ES-I3 (cell line): ENCODE results near the gene TMEM191C.
A peak's percentile ranks its signal among the peaks of the same experiment; 100 is the strongest.
"Not testable (repeated sequence)": the region's sequence is repeated elsewhere in the genome, so short reads cannot be mapped to it uniquely, and the experiment has no call there.

Experiments
- H3K36me3 ChIP-seq: 2 replicates; pipeline ENCODE4 v1.6.1; 2013; ENCODE audit warnings: mild to moderate bottlenecking, low read length, control low read depth, moderate library complexity; ENCODE audit not compliant: insufficient read depth
- H3K4me1 ChIP-seq: 2 replicates; pipeline ENCODE4 v1.6.1; 2013; ENCODE audit warnings: mild to moderate bottlenecking, control low read depth, low read length; ENCODE audit not compliant: insufficient read depth
- H3K9ac ChIP-seq: 2 replicates; pipeline ENCODE4 v1.6.1; 2013; ENCODE audit warnings: low read depth, mild to moderate bottlenecking, low read length, moderate library complexity
- H3K9me3 ChIP-seq: 2 replicates; pipeline ENCODE4 v1.6.1; 2013; ENCODE audit warnings: mild to moderate bottlenecking, low read length, moderate library complexity; ENCODE audit not compliant: control insufficient read depth, insufficient read depth

Gene TMEM191C

GRCh38 chr22:21467337-21468193 is at the start of gene TMEM191C:
TSS of gene TMEM191C (plus strand) at chr22:21467387. CDS start at chr22:21467460, 73 bp downstream.
- not testable (repeated sequence) for H3K9me3 ChIP-seq, H3K4me1 ChIP-seq, H3K36me3 ChIP-seq
- H3K9ac ChIP-seq: peak within 1 kb of the TSS; percentile 33; the same call in 1 of the 2 replicates

GRCh38 chr22:21417853-21418252 is 49.3 kb upstream of the TMEM191C start:
- not testable (repeated sequence) for H3K36me3 ChIP-seq, H3K4me1 ChIP-seq, H3K9me3 ChIP-seq
- H3K9ac ChIP-seq: peak overlapping the region; percentile 36; the same call in 1 of the 2 replicates

GRCh38 chr22:21418974-21419638 is 48.1 kb upstream of the TMEM191C start:
- H3K9ac ChIP-seq, H3K36me3 ChIP-seq, H3K4me1 ChIP-seq, H3K9me3 ChIP-seq: not testable (repeated sequence)

- H3K9me3 ChIP-seq, H3K36me3 ChIP-seq, H3K4me1 ChIP-seq, H3K9ac ChIP-seq: not testable (repeated sequence)
Observed at GRCh38 chr22:21420180-21420763, 46.9 kb upstream of the TMEM191C start.

- not testable (repeated sequence) for H3K9ac ChIP-seq, H3K9me3 ChIP-seq, H3K36me3 ChIP-seq, H3K4me1 ChIP-seq
Observed at GRCh38 chr22:21424084-21424709, 43.0 kb upstream of the TMEM191C start.

GRCh38 chr22:21434378-21435233 is 32.6 kb upstream of the TMEM191C start:
- H3K9me3 ChIP-seq, H3K4me1 ChIP-seq, H3K36me3 ChIP-seq, H3K9ac ChIP-seq: not testable (repeated sequence)

- H3K9me3 ChIP-seq, H3K9ac ChIP-seq, H3K4me1 ChIP-seq, H3K36me3 ChIP-seq: not testable (repeated sequence)
Observed at GRCh38 chr22:21435998-21436810, 31.0 kb upstream of the TMEM191C start.

GRCh38 chr22:21438013-21438412 is 29.2 kb upstream of the TMEM191C start:
- H3K9ac ChIP-seq, H3K4me1 ChIP-seq, H3K9me3 ChIP-seq, H3K36me3 ChIP-seq: not testable (repeated sequence)

- H3K9ac ChIP-seq, H3K9me3 ChIP-seq, H3K36me3 ChIP-seq, H3K4me1 ChIP-seq: not testable (repeated sequence)
Observed at GRCh38 chr22:21440018-21440636, 27.1 kb upstream of the TMEM191C start.

GRCh38 chr22:21440676-21441075 is 26.5 kb upstream of the TMEM191C start:
- not testable (repeated sequence) for H3K9me3 ChIP-seq, H3K4me1 ChIP-seq, H3K9ac ChIP-seq, H3K36me3 ChIP-seq

- H3K9me3 ChIP-seq, H3K36me3 ChIP-seq, H3K4me1 ChIP-seq, H3K9ac ChIP-seq: not testable (repeated sequence)
Observed at GRCh38 chr22:21441170-21441569, 26.0 kb upstream of the TMEM191C start.

GRCh38 chr22:21442123-21442522 is 25.1 kb upstream of the TMEM191C start:
- H3K9me3 ChIP-seq, H3K4me1 ChIP-seq, H3K9ac ChIP-seq, H3K36me3 ChIP-seq: not testable (repeated sequence)

GRCh38 chr22:21442646-21443045 is 24.5 kb upstream of the TMEM191C start:
- not testable (repeated sequence) for H3K9me3 ChIP-seq, H3K4me1 ChIP-seq, H3K9ac ChIP-seq, H3K36me3 ChIP-seq
